Dedifferentiated amniotic fluid mesenchymal stem cell (primary cell): Measurements from ENCODE around the gene INTS14.
"Not testable (repeated sequence)": the region's sequence is repeated elsewhere in the genome, so short reads cannot be mapped to it uniquely, and the experiment has no call there.

Source experiments
- DNase-seq: peaks from one replicate; pipeline ENCODE4 v3.0.0-alpha.2; 2016; ENCODE audit errors: extremely low spot score

Gene INTS14

GRCh38 chr15:65578904-65579728 is 31.8 kb downstream of the INTS14 start:
- no peak for DNase-seq

- no peak for DNase-seq
Measured at GRCh38 chr15:65577129-65577996, 33.6 kb downstream of the INTS14 start.

- DNase-seq = peak; percentile 17
Measured at GRCh38 chr15:65576664-65577063, 34.3 kb downstream of the INTS14 start.

- DNase-seq = no peak
Measured at GRCh38 chr15:65571971-65572370, 39.0 kb downstream of the INTS14 start.

- DNase-seq = no peak
Measured at GRCh38 chr15:65569728-65570127, 41.2 kb downstream of the INTS14 start.

GRCh38 chr15:65561934-65562333 is 49.0 kb downstream of the INTS14 start:
- DNase-seq = no peak

- no peak for DNase-seq
Measured at GRCh38 chr15:65559941-65560340, 51.0 kb downstream of the INTS14 start.

- no peak for DNase-seq
Measured at GRCh38 chr15:65558997-65559760, 51.8 kb downstream of the INTS14 start.

- DNase-seq = no peak
Measured at GRCh38 chr15:65558336-65558735, 52.6 kb downstream of the INTS14 start.

- DNase-seq = no peak
Measured at GRCh38 chr15:65556622-65557021, 54.3 kb downstream of the INTS14 start.

- DNase-seq = no peak
Measured at GRCh38 chr15:65553691-65554090, 57.2 kb downstream of the INTS14 start.

- not testable (repeated sequence) for DNase-seq
Measured at GRCh38 chr15:65552851-65553250, 58.1 kb downstream of the INTS14 start.

GRCh38 chr15:65551183-65551582 is 59.7 kb downstream of the INTS14 start:
- no peak for DNase-seq

GRCh38 chr15:65550681-65551098 is 60.2 kb downstream of the INTS14 start:
- DNase-seq = no peak

GRCh38 chr15:65549288-65549687 is 61.6 kb downstream of the INTS14 start:
- DNase-seq = not testable (repeated sequence)

- no peak for DNase-seq
Measured at GRCh38 chr15:65547841-65548240, 63.1 kb downstream of the INTS14 start.

- DNase-seq = no peak
Measured at GRCh38 chr15:65541231-65541820, 69.6 kb downstream of the INTS14 start.

GRCh38 chr15:65540314-65540713 is 70.6 kb downstream of the INTS14 start:
- DNase-seq = no peak

- no peak for DNase-seq
Measured at GRCh38 chr15:65535192-65535591, 75.7 kb downstream of the INTS14 start.

GRCh38 chr15:65533057-65533756 is 77.7 kb downstream of the INTS14 start:
- no peak for DNase-seq

- peak; percentile 30 for DNase-seq
Measured at GRCh38 chr15:65532738-65533051, 78.2 kb downstream of the INTS14 start.
